Measurements from ENCODE around the gene TRPC4.

The TRPC4 gene

DNA sequence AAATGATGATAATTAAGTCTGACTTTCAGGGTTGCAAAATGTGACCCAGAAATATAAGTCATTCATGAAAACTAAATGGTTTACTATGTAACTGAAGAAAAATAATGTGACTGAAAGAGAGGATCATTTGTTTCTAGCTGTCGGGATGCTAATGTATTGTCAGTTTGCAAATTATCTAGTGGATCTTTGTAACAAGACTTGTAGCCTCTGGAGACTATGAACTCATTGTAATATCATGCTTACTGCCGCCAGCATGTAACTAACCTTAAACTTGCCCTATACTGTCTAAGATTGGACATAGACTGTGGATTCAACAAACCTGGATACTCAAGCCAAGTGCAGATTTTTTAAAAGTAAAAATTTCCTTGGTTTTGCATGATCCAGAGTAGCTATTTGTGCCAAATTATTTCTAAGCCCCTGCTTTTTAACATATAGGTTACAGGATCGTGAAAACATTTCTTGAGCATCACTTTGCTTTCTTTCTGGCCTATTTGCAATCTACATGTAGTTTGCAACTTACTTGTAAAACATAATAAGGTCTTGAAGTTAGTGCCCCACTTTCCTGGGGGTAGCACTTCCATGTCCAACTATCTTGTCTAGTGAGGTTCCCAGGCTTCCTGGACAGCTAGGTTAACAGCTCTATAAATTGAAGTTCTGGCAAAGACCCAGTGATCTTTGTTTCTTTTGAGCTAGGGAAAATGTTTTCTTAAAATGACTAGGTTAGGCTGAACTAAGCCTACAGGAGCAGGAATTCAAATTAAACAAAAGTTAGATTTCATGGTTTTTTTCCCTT, 267.7 kb downstream of the TRPC4 start:
- DNase-seq (ENCODE audit: low read depth) = no peak

- no peak for DNase-seq (ENCODE audit: low read depth)
These were observed 270.1 kb downstream of the TRPC4 start for GRCh38 chr13:37599519-37599918.

DNA sequence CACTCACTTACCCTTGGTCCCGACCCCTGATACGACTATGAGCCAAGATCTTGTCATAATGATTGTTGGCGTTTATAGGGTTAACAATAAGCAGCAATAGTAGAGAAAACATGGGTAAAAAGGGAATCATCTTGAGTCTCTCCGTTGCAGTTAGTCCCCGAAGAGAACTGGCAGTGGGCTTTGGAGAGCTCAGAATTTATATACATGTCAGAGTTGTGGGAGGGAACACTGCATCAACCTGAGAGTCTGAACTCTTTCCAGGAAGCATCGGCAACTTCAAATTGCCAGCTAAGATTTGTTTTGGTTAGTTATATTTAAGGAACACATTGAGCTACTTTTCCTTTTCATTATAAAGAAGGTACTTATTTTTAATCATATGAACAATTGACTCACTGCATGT, 271.0 kb downstream of the TRPC4 start, which contains the start of gene POSTN:
POSTN (minus strand) TSS at position 172 of the 400 bp plus-strand sequence; CDS start at position 130, 42 bp downstream.
- no peak for DNase-seq (ENCODE audit: low read depth)

DNA sequence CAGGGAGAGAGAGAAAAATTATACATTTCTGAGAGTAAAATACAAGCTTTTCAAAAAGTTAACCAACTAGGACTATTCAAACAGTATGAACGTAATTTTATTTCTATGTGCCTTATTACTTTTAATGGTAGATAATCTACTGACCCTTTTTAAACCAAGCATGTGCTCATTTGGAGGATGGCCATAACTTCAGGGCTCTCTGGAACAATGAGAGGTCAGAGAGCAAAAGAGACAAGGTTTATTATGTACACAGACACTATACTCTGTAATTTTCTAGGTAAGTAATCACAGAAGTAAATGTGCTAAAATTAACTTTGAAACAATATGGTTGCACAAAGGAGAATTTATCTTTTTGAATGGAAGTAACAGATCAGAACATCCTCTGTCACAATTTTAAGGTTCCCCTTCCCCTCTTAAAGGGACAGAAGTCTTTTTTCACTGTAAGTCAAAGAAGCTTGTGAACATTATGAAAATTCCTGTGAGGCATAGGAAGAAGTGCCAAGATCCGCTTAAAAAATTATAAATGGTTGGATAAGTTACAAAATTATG, 272.0 kb downstream of the TRPC4 start:
- DNase-seq (ENCODE audit: low read depth) = no peak

DNA sequence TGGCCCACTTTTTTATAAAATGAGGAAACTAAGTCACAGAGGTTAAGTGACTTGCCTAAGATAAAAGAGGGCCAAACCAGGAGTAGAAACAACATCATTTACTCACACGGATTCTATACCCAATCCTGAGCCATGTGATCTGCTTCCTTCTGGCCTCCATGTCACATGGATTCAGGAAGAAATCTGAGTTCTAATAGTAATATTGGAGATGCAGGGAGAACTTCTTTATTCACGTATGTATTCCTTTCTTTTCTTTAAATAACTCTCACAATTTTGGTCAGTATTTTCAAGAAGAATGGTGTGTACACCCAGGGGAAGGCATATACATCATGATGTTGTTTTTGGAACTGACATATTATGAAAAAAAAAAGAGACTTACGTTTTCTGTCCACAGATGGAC, 272.8 kb downstream of the TRPC4 start:
- no peak for DNase-seq (ENCODE audit: low read depth)

GRCh38 chr13:37595162-37595561, 274.4 kb downstream of the TRPC4 start:
- no peak for DNase-seq (ENCODE audit: low read depth)

DNA sequence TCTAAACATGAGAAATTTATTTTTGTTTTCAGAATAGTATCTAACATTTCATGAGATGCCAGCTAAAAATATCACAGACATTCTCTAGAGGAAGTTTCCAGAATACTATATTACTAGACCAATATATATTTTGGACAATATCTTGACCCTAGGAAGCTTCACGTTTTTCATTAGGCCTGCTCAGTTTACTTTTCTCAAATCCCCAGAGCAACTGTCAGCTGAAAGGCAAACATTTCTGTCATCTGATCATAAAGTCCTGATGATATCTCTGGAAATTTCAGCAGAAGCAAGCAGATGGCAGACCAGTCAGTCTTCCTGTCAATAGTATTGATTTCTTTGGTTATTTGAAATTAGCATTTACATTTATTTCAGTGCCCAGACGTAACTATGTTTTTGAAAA, 275.0 kb downstream of the TRPC4 start:
- no peak for DNase-seq (ENCODE audit: low read depth)

DNA sequence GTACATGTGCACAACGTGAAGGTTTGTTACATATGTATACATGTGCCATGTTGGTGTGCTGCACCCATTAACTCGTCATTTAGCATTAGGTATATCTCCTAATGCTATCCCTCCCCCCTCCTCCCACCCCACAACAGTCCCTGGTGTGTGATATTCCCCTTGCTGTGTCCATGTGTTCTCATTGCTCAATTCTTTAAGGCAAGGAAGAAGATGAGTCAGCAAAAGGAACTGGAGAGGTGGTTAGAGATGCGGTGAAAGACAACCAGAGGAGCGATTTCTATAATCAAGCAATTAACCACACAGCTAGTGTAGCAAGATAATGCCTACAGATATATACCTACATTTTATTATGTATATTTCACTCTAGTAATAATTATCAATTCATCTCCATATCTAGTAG, 280.2 kb downstream of the TRPC4 start:
- DNase-seq (ENCODE audit: low read depth) = peak; percentile 4

- no peak for DNase-seq (ENCODE audit: low read depth)
These were observed 282.3 kb downstream of the TRPC4 start for GRCh38 chr13:37587236-37587635.

Data from ELR (cell line).